ENCODE data around the gene DUSP16.
A peak's percentile ranks its signal among the peaks of the same experiment; 100 is the strongest.
"Not testable (repeated sequence)": the region's sequence is repeated elsewhere in the genome, so short reads cannot be mapped to it uniquely, and the experiment has no call there.

DUSP16 gene

GRCh38 chr12:12488296-12488695 lies 74.4 kb downstream of the DUSP16 start:
- DNase-seq = no peak

- no peak for DNase-seq
Observed at GRCh38 chr12:12487490-12487889, 75.2 kb downstream of the DUSP16 start.

GRCh38 chr12:12486661-12487240 lies 75.9 kb downstream of the DUSP16 start:
- DNase-seq = no peak

- DNase-seq = no peak
Observed at GRCh38 chr12:12483438-12483837, 79.2 kb downstream of the DUSP16 start.

- DNase-seq = no peak
Observed at GRCh38 chr12:12482959-12483358, 79.7 kb downstream of the DUSP16 start.

- DNase-seq = peak; percentile 45
Observed at GRCh38 chr12:12482150-12482761, 80.4 kb downstream of the DUSP16 start.

GRCh38 chr12:12481631-12482030 lies 81.0 kb downstream of the DUSP16 start:
- DNase-seq = no peak

GRCh38 chr12:12480074-12480473 lies 82.6 kb downstream of the DUSP16 start:
- DNase-seq = no peak

GRCh38 chr12:12477532-12477890 lies 85.2 kb downstream of the DUSP16 start:
- no peak for DNase-seq

- no peak for DNase-seq
Observed at GRCh38 chr12:12476857-12477531, 85.7 kb downstream of the DUSP16 start.

- peak; percentile 39 for DNase-seq
Observed at GRCh38 chr12:12474931-12475795, 87.5 kb downstream of the DUSP16 start.

GRCh38 chr12:12474471-12474928 lies 88.2 kb downstream of the DUSP16 start:
- DNase-seq = no peak

GRCh38 chr12:12473223-12473622 lies 89.4 kb downstream of the DUSP16 start:
- no peak for DNase-seq

- not testable (repeated sequence) for DNase-seq
Observed at GRCh38 chr12:12471982-12472961, 90.4 kb downstream of the DUSP16 start.

- no peak for DNase-seq
Observed at GRCh38 chr12:12470751-12471306, 91.8 kb downstream of the DUSP16 start.

- no peak for DNase-seq
Observed at GRCh38 chr12:12469386-12469785, 93.3 kb downstream of the DUSP16 start.

- DNase-seq = no peak
Observed at GRCh38 chr12:12468575-12468974, 94.1 kb downstream of the DUSP16 start.

GRCh38 chr12:12467688-12468261 lies 94.9 kb downstream of the DUSP16 start:
- no peak for DNase-seq

- no peak for DNase-seq
Observed at GRCh38 chr12:12467264-12467663, 95.4 kb downstream of the DUSP16 start.

GRCh38 chr12:12466157-12466556 lies 96.5 kb downstream of the DUSP16 start:
- DNase-seq = peak; percentile 67

- no peak for DNase-seq
Observed at GRCh38 chr12:12465522-12465921, 97.1 kb downstream of the DUSP16 start.
